Stimulated activated CD4-positive, alpha-beta T cell treated with anti-CD3 and anti-CD28 coated beads, Interleukin-12 subunit alpha, Interleukin-12 subunit beta, amount 100 ng/mL, for 24 hours (primary cell): ENCODE data around the gene GAMT.
"Not testable (repeated sequence)": the region's sequence is repeated elsewhere in the genome, so short reads cannot be mapped to it uniquely, and the experiment has no call there.

Source experiments
- DNase-seq, 2 experiments: peaks; one replicate each; pipeline ENCODE4 v3.0.0-alpha.2; 2020; ENCODE audit warnings: low read depth in 2 of 2

GAMT gene

DNA sequence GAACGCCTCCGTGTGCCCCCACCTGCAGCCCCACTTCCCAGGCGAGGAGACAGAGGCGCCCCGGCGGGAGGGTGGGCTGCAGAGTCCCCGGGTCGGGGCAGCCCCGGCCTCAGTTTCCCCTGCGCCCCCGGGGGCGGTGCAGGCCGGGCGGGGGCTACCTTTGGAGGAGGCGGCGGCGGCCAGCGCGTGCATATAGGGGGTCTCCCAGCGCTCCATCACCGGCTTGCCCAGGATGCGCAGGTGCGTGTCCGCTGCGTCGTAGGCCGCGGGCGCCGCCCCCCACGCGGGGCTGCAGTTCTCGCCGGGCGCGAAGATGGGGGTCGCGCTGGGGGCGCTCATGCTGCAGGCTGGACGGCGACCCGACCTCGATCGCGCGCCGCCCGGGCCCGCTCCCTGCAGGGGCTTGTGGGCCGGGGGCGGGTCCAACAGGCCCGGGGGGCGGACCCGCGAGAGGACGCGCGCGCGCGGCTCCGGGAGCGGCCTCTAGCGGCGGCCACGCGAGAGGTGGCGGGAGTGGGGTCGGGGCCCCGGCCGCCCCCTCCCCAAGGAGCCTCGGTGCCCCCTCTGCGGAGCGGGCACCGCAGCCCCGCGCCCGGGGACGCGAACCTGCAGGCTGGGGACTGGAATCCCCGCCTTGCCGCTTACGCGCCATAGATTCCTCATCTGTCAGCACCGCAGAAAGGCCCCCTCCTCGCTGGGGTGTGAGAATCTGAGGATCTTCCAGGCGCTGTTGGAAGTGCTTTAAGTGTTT lies at the start of gene GAMT:
Gene GAMT (minus strand): TSS at position 405 of the 751 bp plus-strand sequence. CDS start 66 bp downstream, at position 339.
- peak; percentile 25 to 50 for DNase-seq

GRCh38 chr19:1449467-1450442 lies 48.4 kb upstream of the GAMT start, which contains the start of gene APC2:
APC2 (plus strand) TSS chr19:1450121; CDS start chr19:1453002, 2,881 bp downstream.
- DNase-seq: no peak

- no peak for DNase-seq
Measured at GRCh38 chr19:1447944-1448343, 46.6 kb upstream of the GAMT start.

GRCh38 chr19:1447504-1447903 lies 46.2 kb upstream of the GAMT start:
- no peak for DNase-seq

DNA sequence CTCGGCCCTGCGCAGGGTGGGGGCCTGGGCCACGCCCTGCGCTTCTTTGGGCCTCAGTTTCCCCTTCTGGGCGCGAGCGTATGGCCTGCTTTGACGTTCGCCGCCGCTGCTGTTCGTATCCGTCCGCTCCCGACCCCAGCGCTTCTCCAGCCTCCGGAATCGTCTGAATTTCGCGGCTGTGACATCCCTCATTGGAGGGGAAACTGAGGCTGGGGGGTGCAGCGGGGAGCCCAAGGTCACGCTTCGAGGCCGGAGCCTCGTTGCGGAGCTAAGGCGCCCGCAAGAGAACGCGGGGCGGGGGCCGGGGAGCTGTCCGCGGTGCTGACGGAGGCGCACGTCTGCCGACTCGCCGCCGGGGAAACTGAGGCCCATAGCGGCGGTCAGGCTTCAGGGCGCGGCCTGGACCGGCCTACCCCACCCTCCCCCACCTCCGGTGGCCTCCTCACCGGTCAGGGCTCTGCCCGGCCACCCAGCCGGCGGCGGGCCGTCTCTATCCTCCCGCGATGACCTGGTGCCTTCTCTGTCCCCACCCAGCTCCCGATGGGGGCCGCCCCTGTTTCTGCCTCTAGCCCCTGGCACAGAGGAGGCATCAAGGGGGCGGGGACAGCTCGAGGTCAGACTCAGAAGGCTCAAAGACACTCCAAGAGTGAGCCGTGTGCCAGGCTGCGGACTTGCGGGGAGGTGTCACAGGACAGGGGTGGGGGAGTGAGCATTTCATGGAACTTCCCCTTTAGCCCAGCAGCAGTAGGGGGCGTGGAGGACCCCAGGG lies 45.6 kb upstream of the GAMT start:
- DNase-seq: no peak

- no peak for DNase-seq
Measured at GRCh38 chr19:1445932-1446712, 44.8 kb upstream of the GAMT start.

DNA sequence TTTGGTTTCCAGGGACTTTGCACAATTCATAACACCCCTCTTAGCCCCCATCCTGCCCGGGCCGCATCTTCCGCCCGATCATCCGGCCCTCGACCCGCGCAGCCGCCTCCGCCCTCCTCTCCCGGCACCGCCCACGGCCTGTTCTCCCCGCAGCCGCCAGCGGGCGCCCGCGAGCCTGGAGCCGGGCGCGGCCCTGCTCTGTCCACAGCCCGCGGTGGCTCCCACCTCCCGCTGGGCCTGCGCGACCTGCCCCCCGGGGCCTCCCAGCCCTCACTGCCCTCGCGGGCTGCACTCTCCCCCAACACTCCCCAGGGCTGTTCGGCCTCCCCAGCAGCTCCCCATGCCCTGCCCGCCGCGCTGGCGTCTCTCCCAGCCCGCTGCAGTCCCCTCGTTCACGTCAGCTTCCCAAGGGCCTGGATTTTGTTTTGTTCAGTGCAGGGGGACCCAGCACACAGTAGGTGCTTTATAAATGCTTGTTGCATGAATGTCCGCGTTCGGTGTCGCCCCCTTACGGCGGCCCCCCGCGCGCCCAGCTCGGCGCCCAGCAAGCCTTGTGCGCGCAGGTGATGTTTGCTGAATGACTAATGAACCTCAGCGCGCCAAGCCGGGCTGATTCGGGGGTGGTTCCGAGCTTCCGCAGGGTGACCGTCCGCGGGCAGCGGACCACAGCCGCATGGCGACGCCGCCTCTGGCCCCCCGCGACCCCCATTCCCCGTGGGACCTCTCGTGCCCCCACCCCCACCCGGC lies 44.0 kb upstream of the GAMT start:
- peak; percentile 56 to 66 for DNase-seq

GRCh38 chr19:1441677-1442438 lies 40.5 kb upstream of the GAMT start:
- DNase-seq: no peak

GRCh38 chr19:1441022-1441426 lies 39.7 kb upstream of the GAMT start:
- no peak for DNase-seq

DNA sequence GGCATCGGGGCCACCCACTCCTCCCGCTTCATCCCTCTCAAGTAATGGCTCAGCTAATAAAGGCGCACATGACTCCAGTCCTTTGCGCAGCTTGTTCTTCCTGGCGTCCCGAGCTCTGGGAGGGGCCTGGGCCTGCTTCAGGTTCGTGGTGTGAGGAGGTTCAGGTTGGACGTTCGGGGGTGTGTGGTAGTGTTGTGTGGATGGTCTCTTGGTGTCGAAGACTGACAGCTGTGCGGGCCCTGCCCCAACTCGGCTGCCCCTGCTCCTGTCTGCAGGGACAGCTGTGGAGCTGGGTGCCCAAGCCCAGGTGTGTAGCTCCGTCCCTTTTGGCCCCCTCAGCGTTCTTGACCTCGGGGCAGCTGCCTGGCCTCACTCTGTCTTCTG lies 39.1 kb upstream of the GAMT start:
- DNase-seq: no peak

GRCh38 chr19:1439525-1440417 lies 38.4 kb upstream of the GAMT start:
- DNase-seq: not testable (repeated sequence)

DNA sequence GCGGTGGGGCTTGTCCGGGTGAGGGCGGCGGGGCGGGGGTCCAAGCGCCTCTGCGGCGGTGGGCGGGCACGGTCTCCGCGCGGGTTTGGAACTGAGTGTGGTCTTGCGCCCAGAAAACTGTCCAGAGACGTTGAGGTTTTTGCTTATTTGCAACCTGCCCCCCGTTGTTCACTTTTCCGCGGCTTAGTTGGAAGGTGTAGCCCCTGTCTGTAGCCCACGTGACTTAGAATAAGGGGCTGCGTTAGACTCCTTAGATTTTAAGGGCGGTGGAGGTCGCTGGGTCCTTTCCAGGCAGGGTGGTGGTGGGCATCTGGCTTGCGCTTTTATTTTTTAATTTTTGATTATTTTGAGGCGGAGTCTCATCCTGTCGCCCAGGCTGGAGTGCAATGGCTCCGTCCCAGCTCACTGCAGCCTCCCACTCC lies 37.6 kb upstream of the GAMT start:
- DNase-seq: no peak

DNA sequence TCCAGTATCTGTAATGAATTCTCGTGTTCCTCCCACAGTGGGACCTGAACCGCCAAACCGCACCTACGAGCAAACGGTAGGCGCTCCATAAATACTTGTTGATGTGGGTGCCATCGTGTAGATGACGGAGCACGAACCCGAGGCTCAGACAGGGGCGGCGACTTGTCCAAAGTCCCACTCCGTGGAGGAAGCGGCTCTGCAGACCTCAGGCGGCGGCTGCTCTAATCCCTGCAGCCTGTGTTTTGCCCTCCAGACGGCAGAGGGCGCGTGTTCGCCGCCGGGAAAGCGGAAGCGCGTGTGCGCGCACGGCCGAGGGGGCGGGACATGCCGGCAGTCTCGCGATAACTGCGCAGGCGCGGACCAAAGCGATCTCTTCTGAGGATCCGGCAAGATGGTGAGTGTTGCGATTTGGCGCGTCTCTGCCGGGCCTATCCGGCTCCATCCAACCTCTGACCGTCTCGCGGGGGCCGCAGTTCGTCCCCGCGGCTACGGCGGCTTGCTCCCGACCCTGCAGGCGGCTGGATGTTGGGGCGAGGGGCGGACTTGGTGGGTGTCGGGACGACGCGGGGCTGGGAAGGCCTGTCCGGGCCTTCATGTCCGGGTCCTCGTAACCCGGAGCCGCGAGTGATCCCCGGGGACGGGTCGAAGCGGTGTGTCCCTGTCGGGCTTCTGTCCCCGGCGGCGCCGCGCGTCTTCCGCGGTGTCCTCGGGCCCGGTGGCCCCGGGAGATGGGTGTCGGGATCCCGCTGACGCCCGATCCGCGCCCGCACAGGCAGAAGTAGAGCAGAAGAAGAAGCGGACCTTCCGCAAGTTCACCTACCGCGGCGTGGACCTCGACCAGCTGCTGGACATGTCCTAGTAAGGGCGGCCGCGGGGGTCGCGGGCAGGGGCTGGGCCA lies 36.9 kb upstream of the GAMT start, which contains the start of gene RPS15:
Gene RPS15 (plus strand): TSS at position 362 of the 898 bp plus-strand sequence. CDS start 30 bp downstream, at position 392.
- peak; percentile 89 to 92 for DNase-seq

DNA sequence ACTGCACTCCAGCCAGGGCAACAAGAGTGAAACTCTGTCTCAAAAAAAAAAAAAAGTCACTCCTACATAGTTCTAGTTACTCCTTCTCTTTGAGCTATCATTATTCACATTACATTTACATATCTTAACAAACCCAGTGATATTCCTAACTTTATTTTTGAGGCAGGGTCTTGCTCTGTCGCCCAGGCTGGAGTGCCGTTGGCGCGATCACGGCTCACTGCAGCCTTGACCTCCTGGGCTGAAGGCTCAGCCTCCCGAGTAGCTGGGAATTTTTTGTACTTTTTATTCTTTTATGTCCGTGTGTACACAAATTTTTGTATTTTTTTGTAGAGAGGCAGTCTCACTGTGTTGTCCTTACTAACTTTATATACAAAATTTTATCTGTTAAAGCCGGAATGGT lies 36.3 kb upstream of the GAMT start:
- DNase-seq: no peak

- no peak for DNase-seq
Measured at GRCh38 chr19:1435378-1435989, 34.1 kb upstream of the GAMT start.

GRCh38 chr19:1434577-1435060 lies 33.3 kb upstream of the GAMT start:
- DNase-seq: no peak

DNA sequence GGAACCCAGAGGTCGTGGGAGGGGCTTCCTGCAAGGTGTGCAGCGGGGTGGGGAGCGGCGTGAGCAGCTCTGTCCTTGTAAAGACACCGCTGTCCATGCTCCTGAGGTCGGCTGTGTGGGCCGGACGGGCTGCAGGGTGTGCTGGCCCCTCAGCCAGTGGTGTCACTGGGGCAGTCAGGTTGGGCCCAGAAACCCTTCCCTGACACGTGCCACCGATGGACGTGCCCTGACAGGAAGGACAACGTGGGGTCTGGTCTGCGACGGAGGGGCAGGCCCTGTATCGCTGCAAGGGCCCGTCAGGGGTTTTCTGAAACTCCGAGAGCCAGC lies 32.7 kb upstream of the GAMT start:
- DNase-seq: no peak
